ENCODE results near the gene ITLN2. TPM values are rescaled to one million over a fixed set of nuclear protein-coding genes. Genes with fewer than 3 reads are reported as not detected.
A peak's percentile ranks its signal among the peaks of the same experiment; 100 is the strongest.
"Not testable (repeated sequence)": the region's sequence is repeated elsewhere in the genome, so short reads cannot be mapped to it uniquely, and the experiment has no call there.

The ITLN2 gene
- under 1 TPM in 1 of 3 donors, not detected in 2; 0.29 TPM for polyA plus RNA-seq (ENCODE audit: insufficient read length in 3 of 3)
- long read RNA-seq, donor 1, result 0 reads
- long read RNA-seq, donor 2, result 0 reads
- long read RNA-seq, donor 3, result 0 reads
- long read RNA-seq, donor 4, result 0 reads
- long read RNA-seq, donor 5, result 0 reads
- long read RNA-seq, donor 6, result 0 reads
- long read RNA-seq, donor 7, result 0 reads
- long read RNA-seq, donor 8, result 0 reads
- long read RNA-seq, donor 9, result 0 reads
- long read RNA-seq, donor 10, result 0 reads
- long read RNA-seq, donor 11, result 0 reads
- long read RNA-seq, donor 12, result 0 reads
- long read RNA-seq, donor 13, result 0 reads
- long read RNA-seq, donor 14, result 0 reads
- long read RNA-seq, donor 15, result 0 reads
- long read RNA-seq, donor 16, result 0 reads

- DNase-seq (ENCODE audit: extremely low read depth in 1 of 11, low read depth in 9 of 11, low spot score in 4 of 11), result peak in 4 of 11 donors; percentile 8 to 29 (median 12)
These were observed at the start of gene ITLN2 for GRCh38 chr1:160954158-160955104. ITLN2 (minus strand) TSS chr1:160954809; CDS start chr1:160954741, 68 bp downstream.

DNA sequence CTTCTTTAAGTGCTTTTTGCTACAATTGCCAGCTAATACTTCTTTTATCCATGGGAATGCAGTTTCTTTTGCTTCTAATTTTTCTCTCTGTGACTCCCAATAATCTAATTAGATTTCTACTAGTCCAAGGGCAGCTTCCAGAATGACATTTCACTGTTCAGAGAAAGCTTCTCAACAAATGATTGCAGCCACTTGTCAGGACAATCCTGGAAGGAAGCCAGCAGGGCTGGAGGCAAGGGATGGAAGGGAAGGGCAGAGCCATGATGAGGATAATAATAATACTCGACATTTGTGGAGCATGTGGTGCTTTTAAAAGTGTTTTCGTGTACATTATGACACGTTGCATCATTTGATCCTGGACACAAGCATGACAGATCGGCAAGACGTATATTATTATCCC is 46.9 kb upstream of the ITLN2 start:
- DNase-seq (ENCODE audit: extremely low read depth in 1 of 11, low read depth in 9 of 11, low spot score in 4 of 11), result no peak

DNA sequence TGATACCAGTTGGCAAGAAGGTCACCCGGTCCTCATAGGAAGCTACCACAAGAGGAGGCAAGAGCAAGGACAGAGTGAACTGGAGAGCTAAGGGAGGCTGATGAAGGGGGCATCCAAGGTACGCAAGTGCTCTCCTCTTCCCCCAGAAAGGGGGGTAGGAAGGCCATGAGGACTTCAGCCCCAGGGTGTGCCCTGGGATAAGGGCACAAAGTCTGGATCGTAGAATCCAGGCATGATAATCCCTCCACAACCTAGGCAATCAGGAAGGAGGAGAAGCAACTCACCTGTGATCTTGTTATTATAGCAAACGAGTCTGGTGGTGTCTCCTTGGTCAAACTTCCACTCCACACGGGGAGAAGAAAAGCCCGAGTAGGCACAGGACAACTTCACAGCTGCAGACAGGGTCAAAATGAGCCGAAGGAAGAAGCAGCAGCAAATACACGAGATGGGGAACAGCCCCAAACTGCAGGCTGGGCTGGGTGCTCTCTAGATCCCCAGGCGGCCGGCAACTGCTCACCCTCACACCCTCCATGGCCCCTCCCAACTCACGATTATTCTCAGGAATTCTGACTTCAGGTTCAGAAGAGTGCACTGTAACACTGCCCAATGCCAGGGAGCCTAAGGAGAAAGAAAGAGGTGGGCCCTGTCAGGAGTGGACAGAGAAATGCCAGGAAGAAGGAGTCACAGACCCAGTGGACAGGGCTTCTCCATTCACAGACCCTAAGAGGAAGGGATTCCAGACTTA is 46.3 kb upstream of the ITLN2 start:
- no peak for DNase-seq (ENCODE audit: extremely low read depth in 1 of 11, low read depth in 9 of 11, low spot score in 4 of 11)

DNA sequence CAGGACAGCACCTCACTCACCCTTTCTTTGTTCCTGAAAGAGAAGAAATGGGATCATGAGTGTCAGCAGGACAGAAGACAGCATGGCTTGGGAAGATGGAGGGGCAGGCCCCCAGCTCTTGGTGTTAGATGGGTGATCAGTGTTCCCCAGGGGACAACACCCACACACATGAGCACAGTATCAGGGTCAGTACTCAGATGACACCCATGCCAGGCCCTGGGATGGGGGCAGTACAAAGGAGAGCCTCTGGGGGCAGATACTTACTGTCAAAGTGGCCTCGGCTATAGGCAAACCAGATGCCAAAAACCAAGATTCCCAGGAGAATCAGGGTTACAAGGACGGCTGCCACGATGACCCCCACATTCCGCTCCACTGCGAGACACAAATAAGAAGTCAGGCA is 44.8 kb upstream of the ITLN2 start:
- no peak for DNase-seq (ENCODE audit: extremely low read depth in 1 of 11, low read depth in 9 of 11, low spot score in 4 of 11)

DNA sequence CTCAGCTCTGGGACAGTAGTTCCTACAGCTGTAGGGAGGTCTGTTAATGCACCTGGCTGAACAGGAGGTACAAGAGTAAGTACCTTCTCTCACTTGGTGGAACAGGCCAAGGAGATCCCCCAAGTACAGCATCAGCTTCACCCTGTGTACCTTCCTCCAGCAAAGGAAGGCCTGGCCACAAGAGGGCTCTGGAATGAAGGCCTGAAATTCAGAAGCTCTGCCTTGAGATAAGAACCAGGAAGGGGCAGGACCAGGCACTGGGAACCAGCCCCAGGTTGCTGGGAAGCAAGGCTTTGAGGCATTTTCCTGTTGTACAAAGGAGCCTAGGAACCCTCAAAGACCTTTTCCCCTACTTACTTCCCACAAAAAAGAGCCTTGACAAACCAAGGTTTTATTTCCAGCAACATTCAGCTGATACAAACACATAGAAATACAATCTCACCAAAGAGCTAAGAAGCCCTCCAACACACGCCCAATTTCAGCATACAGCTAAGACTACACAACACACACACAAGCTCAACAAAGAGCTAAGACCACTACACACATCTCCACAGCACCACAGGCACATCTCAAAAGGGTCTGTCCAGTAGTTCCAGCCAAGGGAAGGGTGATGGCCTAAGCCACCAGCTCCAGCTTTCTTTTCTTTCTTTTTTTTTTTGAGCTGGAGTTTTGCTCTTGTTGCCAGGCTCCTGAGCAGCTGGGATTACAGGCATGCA is 42.9 kb upstream of the ITLN2 start:
- DNase-seq (ENCODE audit: extremely low read depth in 1 of 11, low read depth in 9 of 11, low spot score in 4 of 11), result no peak

- DNase-seq (ENCODE audit: extremely low read depth in 1 of 11, low read depth in 9 of 11, low spot score in 4 of 11), result no peak
These were observed 41.6 kb upstream of the ITLN2 start for GRCh38 chr1:160996178-160996577.

DNA sequence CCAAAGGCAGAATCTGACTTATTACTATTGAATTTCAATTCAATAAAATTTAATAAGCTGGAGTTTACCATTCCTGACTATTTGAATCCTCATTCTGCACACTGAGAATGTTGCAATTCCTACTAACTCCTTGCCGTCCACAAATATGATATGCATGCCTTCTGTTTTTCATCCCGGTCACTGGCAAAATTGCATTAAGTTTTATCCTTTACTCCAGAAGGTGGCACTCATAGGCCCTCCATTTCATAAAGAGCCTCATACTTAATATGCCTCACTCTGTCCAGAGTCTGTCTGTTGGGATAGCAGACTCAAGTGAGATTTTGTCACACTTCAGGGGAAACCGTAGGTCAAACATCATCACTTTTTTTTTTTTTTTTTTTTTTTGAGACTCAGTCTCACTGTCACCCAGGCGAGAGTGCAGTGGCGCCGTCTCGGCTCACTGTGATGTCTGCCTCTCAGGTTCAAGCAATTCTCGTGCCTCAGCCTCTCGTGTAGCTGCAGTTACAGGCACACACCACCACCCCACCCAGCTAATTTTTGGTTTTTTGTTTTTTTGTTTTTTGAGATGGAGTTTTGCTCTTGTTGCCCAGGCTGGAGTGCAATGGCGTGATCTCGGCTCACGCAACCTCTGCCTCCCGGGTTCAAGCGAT is 39.1 kb upstream of the ITLN2 start:
- no peak for DNase-seq (ENCODE audit: extremely low read depth in 1 of 11, low read depth in 9 of 11, low spot score in 4 of 11)

DNA sequence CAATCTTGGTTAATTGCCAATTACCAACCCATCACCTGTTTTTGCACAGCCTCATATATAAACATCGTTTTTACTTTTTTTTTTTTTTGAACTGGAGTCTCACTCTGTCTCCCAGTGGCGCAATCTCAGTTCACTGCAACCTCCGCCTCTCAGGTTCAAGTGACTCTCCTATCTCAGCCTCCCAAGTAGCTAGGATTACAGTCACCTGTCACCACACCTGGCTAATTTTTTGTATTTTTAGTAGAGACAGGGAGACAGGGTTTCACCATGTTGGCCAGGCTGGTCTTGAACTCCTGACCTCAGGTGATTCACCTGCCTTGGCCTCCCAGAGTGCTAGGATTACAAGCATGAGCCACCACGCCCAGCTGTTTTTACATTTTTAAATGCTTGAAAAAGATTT is 37.4 kb upstream of the ITLN2 start:
- not testable (repeated sequence) for DNase-seq (ENCODE audit: extremely low read depth in 1 of 11, low read depth in 9 of 11, low spot score in 4 of 11)

- no peak for DNase-seq (ENCODE audit: extremely low read depth in 1 of 11, low read depth in 9 of 11, low spot score in 4 of 11)
These were observed 32.9 kb upstream of the ITLN2 start for GRCh38 chr1:160987359-160988050.

DNA sequence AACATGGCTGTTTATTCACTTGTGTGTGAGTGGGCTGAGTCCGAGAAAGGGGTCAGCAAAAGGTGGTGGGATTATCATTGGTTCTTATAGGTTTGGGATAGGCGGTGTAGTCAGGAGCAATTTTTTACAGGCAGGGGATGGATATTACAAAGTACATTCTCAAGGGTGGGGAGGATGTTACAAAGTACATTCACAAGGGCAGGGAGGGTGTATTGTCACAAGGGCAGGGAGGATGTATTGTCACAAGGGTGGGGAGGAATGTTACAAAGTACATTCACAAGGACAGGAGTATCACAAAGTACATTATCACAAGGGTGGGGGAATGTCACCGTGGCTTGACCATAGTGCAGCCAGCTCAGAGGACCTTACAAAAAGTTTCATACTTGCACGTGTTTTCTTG is 31.1 kb upstream of the ITLN2 start:
- no peak for DNase-seq (ENCODE audit: extremely low read depth in 1 of 11, low read depth in 9 of 11, low spot score in 4 of 11)

DNA sequence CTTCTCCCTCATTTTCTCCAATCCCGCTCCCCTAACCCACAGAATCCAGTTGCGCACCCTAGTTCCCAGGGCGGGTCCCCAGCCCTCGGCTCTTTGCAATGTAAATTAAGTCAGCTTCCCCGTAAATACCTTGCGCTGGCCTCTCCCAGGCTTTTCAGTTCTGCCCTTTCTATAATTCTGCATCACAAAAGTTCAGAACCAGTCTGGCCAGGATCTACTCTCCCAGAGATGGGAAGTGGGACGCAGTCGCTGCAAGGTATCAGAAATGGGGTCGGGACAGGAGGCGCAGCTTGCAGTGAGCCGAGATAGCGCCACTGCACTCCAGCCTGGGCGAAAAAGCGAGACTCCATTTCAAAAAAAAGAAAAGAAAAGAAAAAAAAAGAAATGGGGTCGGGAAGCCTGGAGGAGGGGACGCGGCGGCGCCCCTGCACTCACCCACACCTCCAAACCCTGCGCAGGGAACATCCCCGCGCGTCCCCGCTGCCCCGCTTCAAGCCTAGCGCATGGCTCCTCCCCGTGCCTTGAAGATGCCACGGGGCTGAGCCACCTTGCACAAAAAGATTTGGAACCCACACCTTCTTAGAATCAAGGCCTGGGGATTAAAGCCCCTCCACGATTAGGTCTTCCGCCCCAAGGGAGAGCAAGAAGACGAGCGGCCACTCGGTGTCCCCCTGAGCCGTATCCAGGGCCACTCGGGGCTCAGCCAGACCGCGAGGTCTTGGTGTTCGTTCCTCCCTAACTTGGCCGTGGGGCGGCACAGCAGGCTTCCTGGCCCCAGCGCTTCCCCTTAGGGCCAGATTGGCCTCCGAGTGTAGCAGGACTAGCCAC is 27.2 kb upstream of the ITLN2 start:
- DNase-seq (ENCODE audit: extremely low read depth in 1 of 11, low read depth in 9 of 11, low spot score in 4 of 11), result no peak

GRCh38 chr1:160979286-160979685 is 24.7 kb upstream of the ITLN2 start:
- DNase-seq (ENCODE audit: extremely low read depth in 1 of 11, low read depth in 9 of 11, low spot score in 4 of 11), result no peak

DNA sequence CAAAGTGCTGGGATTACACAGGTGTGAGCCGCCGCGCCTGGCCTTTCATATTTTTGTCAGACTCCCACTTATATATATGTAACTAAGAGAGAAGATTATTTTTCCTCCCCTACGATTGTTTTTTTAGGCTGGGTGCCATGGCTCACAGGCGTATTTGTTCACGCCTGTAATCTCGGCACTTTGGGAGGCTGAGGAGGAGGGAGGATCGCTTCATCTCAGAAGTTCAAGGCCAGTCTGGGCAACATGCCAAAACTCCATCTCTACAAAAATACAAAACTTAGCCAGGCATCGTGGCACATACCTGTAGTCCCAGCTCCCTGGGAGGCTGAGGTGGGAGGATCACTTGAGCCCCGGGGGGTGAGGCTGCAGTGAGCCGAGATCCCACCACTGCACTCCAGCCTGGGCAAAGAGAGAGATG is 23.9 kb upstream of the ITLN2 start:
- no peak for DNase-seq (ENCODE audit: extremely low read depth in 1 of 11, low read depth in 9 of 11, low spot score in 4 of 11)

DNA sequence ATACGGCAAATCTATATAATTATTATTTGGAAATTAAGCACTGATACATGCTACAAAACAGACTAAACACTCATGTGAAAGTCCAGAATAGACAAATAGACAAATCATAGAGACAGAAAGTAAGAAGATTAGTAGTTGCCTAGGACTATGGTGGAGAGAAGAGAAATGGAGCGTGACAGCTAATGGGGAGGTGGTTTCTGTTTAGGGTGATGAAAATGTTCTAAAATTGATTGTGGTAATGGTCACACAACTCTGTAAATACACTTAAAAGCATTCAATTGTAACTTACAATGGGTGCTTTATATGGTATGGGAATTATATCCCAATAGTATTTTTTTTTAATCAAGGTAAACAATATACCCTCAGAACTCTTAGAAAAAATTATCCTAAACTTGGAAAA is 20.4 kb upstream of the ITLN2 start:
- DNase-seq (ENCODE audit: extremely low read depth in 1 of 11, low read depth in 9 of 11, low spot score in 4 of 11), result no peak

DNA sequence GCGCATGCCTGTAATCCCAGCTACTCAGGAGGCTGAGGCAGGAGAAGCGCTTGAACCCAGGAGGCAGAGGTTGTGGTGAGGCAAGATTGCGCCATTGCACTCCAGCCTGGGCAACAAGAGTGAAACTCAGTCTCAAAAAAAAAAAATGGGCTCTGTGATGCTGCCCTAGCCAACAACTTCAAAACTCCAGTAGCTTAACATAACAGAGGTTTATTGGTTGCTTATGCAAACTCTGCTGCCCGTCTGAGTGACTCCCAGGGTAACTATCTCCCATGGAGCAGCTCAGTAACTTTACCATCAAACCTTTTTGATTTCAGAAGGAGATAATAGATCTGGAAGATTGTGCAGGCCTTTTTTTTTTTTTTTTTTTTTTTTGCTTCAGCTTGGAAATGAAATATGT is 18.9 kb upstream of the ITLN2 start:
- DNase-seq (ENCODE audit: extremely low read depth in 1 of 11, low read depth in 9 of 11, low spot score in 4 of 11), result no peak

GRCh38 chr1:160972939-160973338 is 18.3 kb upstream of the ITLN2 start:
- DNase-seq (ENCODE audit: extremely low read depth in 1 of 11, low read depth in 9 of 11, low spot score in 4 of 11), result no peak

- no peak for DNase-seq (ENCODE audit: extremely low read depth in 1 of 11, low read depth in 9 of 11, low spot score in 4 of 11)
These were observed 17.0 kb upstream of the ITLN2 start for GRCh38 chr1:160971618-160972056.
